Ovary (tissue), 3 donors: ENCODE measurements around the gene HPS3.

Source experiments
- CTCF ChIP-seq, 3 donors: fragments of 450-650 bp in 2 of 3; fragments of 200-600 bp in 1 of 3; IDR thresholded peaks; one replicate each; pipeline versions ENCODE4 v1.5.1 to v1.8.0; 2016 to 2022; ENCODE audit warnings: antibody characterized with exemption in 3 of 3, mild to moderate bottlenecking in 1 of 3
- POLR2A ChIP-seq: fragments of 450-650 bp; IDR thresholded peaks from one replicate; pipeline ENCODE4 v1.6.1; 2017; ENCODE audit warnings: antibody characterized with exemption, mild to moderate bottlenecking, moderate library complexity
- donor health status: DM: no; HTN: no; CAD: no.

GRCh38 chr3:149216193-149216869 lies 86.9 kb downstream of the HPS3 start:
- TF ChIP-seq POLR2A (no peak), CTCF (IDR thresholded peaks at IDR 0.05) (no peak)
